Endothelial cell of umbilical vein (primary cell): ENCODE data around the gene ZNF488. TPM values are rescaled to one million over a fixed set of nuclear protein-coding genes. Genes with fewer than 3 reads are reported as not detected.

Experiments
- BruUV-seq: library from RNA; stranded (reverse); fragments of 400-500 nt; replicated peaks from 2 replicates; lab custom pipeline; 2021; lab: Mats Ljungman, UMichigan
- CTCF ChIA-PET: fragments of 300-600, 350-600 bp; sonication (Branson Sonifier 250); formaldehyde crosslinking; loops from one replicate; lab custom pipeline; 2021; ENCODE audit warnings: antibody characterized with exemption, inconsistent platforms; lab: Charles Lee
- POLR2A ChIA-PET: fragments of 300-600, 350-600 bp; sonication (Branson Sonifier 250); formaldehyde crosslinking; loops from one replicate; lab custom pipeline; 2021; ENCODE audit warnings: antibody characterized with exemption, inconsistent platforms; lab: Charles Lee
- DNase-seq: peaks from one replicate; pipeline ENCODE4 v3.0.0-alpha.2; 2011; ENCODE audit warnings: low read depth, low spot score
- FAIRE-seq: peaks from 2 replicates; lab custom pipeline; 2011; peaks lifted over from hg19 to GRCh38; lab: Jason Lieb, UNC
- H2AFZ ChIP-seq: 2 replicates; pipeline ENCODE4 v1.6.0; 2012; ENCODE audit warnings: low read depth, low read length, control low read depth, inconsistent platforms
- H3K27ac ChIP-seq: 2 replicates; pipeline ENCODE4 v1.5.1; 2011; ENCODE audit warnings: low read depth, mild to moderate bottlenecking, control low read depth, low read length, moderate library complexity; ENCODE audit not compliant: insufficient read depth
- H3K27me3 ChIP-seq, 2 experiments: 2 replicates each; pipeline versions ENCODE4 v1.6.0 to v1.6.1; 2011; ENCODE audit warnings: low read length in 2 of 2, mixed read lengths in 1 of 2; ENCODE audit not compliant: control insufficient read depth in 2 of 2, insufficient read depth in 2 of 2
- H3K36me3 ChIP-seq, 2 experiments: 2 replicates in 1 of 2; 3 replicates in 1 of 2; pipeline ENCODE4 v1.5.1; 2011; ENCODE audit warnings: low read length in 2 of 2, mild to moderate bottlenecking in 1 of 2, moderate library complexity in 1 of 2; ENCODE audit not compliant: control insufficient read depth in 2 of 2, insufficient read depth in 2 of 2; ENCODE audit errors: extremely low read depth in 1 of 2
- H3K4me1 ChIP-seq: 3 replicates; pipeline ENCODE4 v1.5.1; 2011; ENCODE audit warnings: mild to moderate bottlenecking, low read length; ENCODE audit not compliant: control insufficient read depth, insufficient read depth; ENCODE audit errors: extremely low read depth
- H3K4me2 ChIP-seq: 2 replicates; pipeline ENCODE4 v1.6.1; 2011; ENCODE audit warnings: low read length, control low read depth, mixed read lengths; ENCODE audit not compliant: insufficient read depth
- H3K4me3 ChIP-seq, 3 experiments: fragments of 200-600 bp in 1 of 3; sonication (generic), shearing (Covaris generic) in 1 of 3; replicated peaks in 1 of 3; 2 replicates each; pipeline ENCODE4 v1.5.1; 2011 to 2016; ENCODE audit warnings: control low read depth in 3 of 3, low read length in 3 of 3, mild to moderate bottlenecking in 2 of 3, inconsistent platforms in 1 of 3, low read depth in 1 of 3, moderate library complexity in 1 of 3; ENCODE audit not compliant: insufficient read depth in 1 of 3
- H3K79me2 ChIP-seq: 2 replicates; pipeline ENCODE4 v1.6.0; 2012; ENCODE audit warnings: low read length, inconsistent platforms; ENCODE audit not compliant: control insufficient read depth, insufficient read depth
- H3K9ac ChIP-seq: replicated peaks from 2 replicates; pipeline ENCODE3; 2011; ENCODE audit warnings: low read length, control low read depth; ENCODE audit not compliant: insufficient read depth; ENCODE audit errors: extremely low read depth
- H3K9me1 ChIP-seq: replicated peaks from 3 replicates; pipeline ENCODE4 v1.6.0; 2011; ENCODE audit warnings: mild to moderate bottlenecking, low read length; ENCODE audit not compliant: control insufficient read depth, insufficient read depth; ENCODE audit errors: extremely low read depth
- H3K9me3 ChIP-seq: replicated peaks from 2 replicates; pipeline ENCODE4 v1.5.1; 2012; ENCODE audit warnings: low read length, inconsistent platforms; ENCODE audit not compliant: control insufficient read depth, insufficient read depth
- H4K20me1 ChIP-seq: replicated peaks from 2 replicates; pipeline ENCODE3; 2011; ENCODE audit warnings: mild to moderate bottlenecking, low read length; ENCODE audit not compliant: control insufficient read depth, insufficient read depth; ENCODE audit errors: extremely low read depth
- EZH2 ChIP-seq: IDR thresholded peaks from 2 replicates; pipeline ENCODE4 v1.6.1; 2012; ENCODE audit warnings: borderline replicate concordance, low read depth, mild to moderate bottlenecking, moderate library complexity, low read length, inconsistent platforms; ENCODE audit not compliant: severe bottlenecking
- FOS ChIP-seq: IDR thresholded peaks from 2 replicates; pipeline ENCODE4 v1.6.1; 2011; ENCODE audit warnings: mild to moderate bottlenecking, low read length, moderate library complexity, borderline replicate concordance; ENCODE audit not compliant: insufficient read depth
- GATA2 ChIP-seq: IDR thresholded peaks from 2 replicates; pipeline ENCODE4 v1.7.0; 2011; ENCODE audit warnings: low read depth, mild to moderate bottlenecking, moderate library complexity, mixed read lengths, low read length; ENCODE audit not compliant: insufficient read length, insufficient read depth
- JUN ChIP-seq: IDR thresholded peaks from 2 replicates; pipeline ENCODE4 v1.6.1; 2011; ENCODE audit warnings: borderline replicate concordance, low read depth; ENCODE audit not compliant: insufficient read length, insufficient read depth
- MAX ChIP-seq: IDR thresholded peaks from 2 replicates; pipeline ENCODE4 v1.6.1; 2011; ENCODE audit not compliant: insufficient read depth, insufficient read length
- MYC ChIP-seq: IDR thresholded peaks from one replicate; pipeline ENCODE4 v1.6.1; 2011; ENCODE audit warnings: mild to moderate bottlenecking, low read depth, low read length
- POLR2A ChIP-seq: IDR thresholded peaks from 2 replicates; pipeline ENCODE4 v1.6.1; 2012; ENCODE audit warnings: low read depth, mild to moderate bottlenecking, control low read depth, low read length
- POLR2AphosphoS5 ChIP-seq: IDR thresholded peaks from 2 replicates; pipeline ENCODE4 v1.6.1; 2012; ENCODE audit warnings: low read depth, mild to moderate bottlenecking, control low read depth, low read length, moderate library complexity; ENCODE audit not compliant: insufficient read depth
- dilution Hi-C: fragments of 300-500 bp; cut with MboI; formaldehyde crosslinking; loops from one replicate; pipeline ENCODE4 v1.15.0; 2019; ENCODE audit warnings: low sequenced_read_pairs; ENCODE audit not compliant: extremely low pct_ligation_motif_present
- intact Hi-C: fragments of 100-400 bp; cut with micrococcal nuclease; formaldehyde crosslinking; loops from one replicate; pipeline ENCODE4 v1.10.0; 2022
- polyA plus RNA-seq, 4 experiments: library from polyadenylated mRNA; depleted of rRNA in 3 of 4; stranded (reverse) in 3 of 4; unstranded in 1 of 4; fragments of >200 nt; gene quantifications; 2 replicates each; pipeline versions ENCODE4 v1.2.1 to v1.2.3, GENCODE V29; 2011 to 2012; ENCODE audit warnings: missing spikeins in 1 of 4
- total RNA-seq: library from RNA; stranded (reverse); gene quantifications from 2 replicates; pipeline ENCODE4 v1.2.3, GENCODE V29; 2021
- TF ChIP-seq, protein P1 (sequence below), 2 donors: IDR thresholded peaks; 1 replicate in 1 of 2; 2 replicates in 1 of 2; pipeline ENCODE4 v1.5.1; 2011; ENCODE audit warnings: low read length in 2 of 2, mild to moderate bottlenecking in 2 of 2, moderate library complexity in 2 of 2, control low read depth in 1 of 2, inconsistent platforms in 1 of 2, low read depth in 1 of 2; ENCODE audit not compliant: insufficient read depth in 1 of 2; ENCODE audit errors: extremely low read depth in 1 of 2

Gene ZNF488
- total and polyA plus RNA-seq, 2 donors (not counting 3 experiments of a cell fraction or from before 2014, with no cell fraction given) = 0.21 to 0.38 TPM

GRCh38 chr10:47344996-47345870, 38.9 kb downstream of the ZNF488 start:
- H3K27me3 ChIP-seq = no peaks in the 10 kb centered on the region
- POLR2A ChIA-PET = no interaction called here
- no peaks in the 10 kb centered on the region for H3K4me1 ChIP-seq
- no peak for FAIRE-seq
- no TSS peak for BruUV-seq
- no peak for DNase-seq
- H3K4me3 ChIP-seq = no peak overlapping the region
- no peak overlapping the region for H2AFZ ChIP-seq
- no peak overlapping the region for H3K4me2 ChIP-seq
- H3K9me1 ChIP-seq = no peaks in the 10 kb centered on the region
- CTCF ChIA-PET = interaction anchor here (1.4 to 1.6 kb wide), 3 partner anchors 14 to 320 kb away, joined by 3 to 4 read pairs (median 3); no protein-coding TSS in a partner anchor
- no peaks in the 10 kb centered on the region for H3K79me2 ChIP-seq
- H3K27ac ChIP-seq = no peak overlapping the region
- intact Hi-C loops = no loop called here
- no peaks in the 10 kb centered on the region for H3K9me3 ChIP-seq
- dilution Hi-C loops = no loop called here
- TF ChIP-seq EZH2 (no peak), JUN (no peak), POLR2AphosphoS5 (no peak), MAX (no peak), MYC (no peak), GATA2 (no peak), FOS (no peak), POLR2A (no peak)
- TF ChIP-seq, protein P1, sequence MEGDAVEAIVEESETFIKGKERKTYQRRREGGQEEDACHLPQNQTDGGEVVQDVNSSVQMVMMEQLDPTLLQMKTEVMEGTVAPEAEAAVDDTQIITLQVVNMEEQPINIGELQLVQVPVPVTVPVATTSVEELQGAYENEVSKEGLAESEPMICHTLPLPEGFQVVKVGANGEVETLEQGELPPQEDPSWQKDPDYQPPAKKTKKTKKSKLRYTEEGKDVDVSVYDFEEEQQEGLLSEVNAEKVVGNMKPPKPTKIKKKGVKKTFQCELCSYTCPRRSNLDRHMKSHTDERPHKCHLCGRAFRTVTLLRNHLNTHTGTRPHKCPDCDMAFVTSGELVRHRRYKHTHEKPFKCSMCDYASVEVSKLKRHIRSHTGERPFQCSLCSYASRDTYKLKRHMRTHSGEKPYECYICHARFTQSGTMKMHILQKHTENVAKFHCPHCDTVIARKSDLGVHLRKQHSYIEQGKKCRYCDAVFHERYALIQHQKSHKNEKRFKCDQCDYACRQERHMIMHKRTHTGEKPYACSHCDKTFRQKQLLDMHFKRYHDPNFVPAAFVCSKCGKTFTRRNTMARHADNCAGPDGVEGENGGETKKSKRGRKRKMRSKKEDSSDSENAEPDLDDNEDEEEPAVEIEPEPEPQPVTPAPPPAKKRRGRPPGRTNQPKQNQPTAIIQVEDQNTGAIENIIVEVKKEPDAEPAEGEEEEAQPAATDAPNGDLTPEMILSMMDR (IDR thresholded peaks at IDR 0.05; ENCODE audit: extremely low read depth in 1 of 2, insufficient read depth in 1 of 2, low read depth in 1 of 2, low read length in 2 of 2) = no peak
- H3K36me3 ChIP-seq = no peaks in the 10 kb centered on the region
- no peaks in the 10 kb centered on the region for H4K20me1 ChIP-seq
- no peak overlapping the region for H3K9ac ChIP-seq
